CD4-positive, alpha-beta T cell (primary cell): ENCODE results near the gene FAHD2B. TPM values are rescaled to one million over a fixed set of nuclear protein-coding genes. Genes with fewer than 3 reads are reported as not detected.
"Not testable (repeated sequence)": the region's sequence is repeated elsewhere in the genome, so short reads cannot be mapped to it uniquely, and the experiment has no call there.

ENCODE experiments used
- ATAC-seq: fragments of 200-7000 bp; cut with Tn5 transposase; one replicate; pipeline ENCODE4 v1.10.0; 2022; ENCODE audit warnings: mild to moderate bottlenecking; ENCODE audit not compliant: poor library complexity
- CTCF ChIA-PET: fragments of 350-600 bp; sonication (Branson Sonifier 250); formaldehyde crosslinking; loops from one replicate; lab custom pipeline; 2021; ENCODE audit warnings: antibody characterized with exemption, inconsistent platforms; lab: Charles Lee
- POLR2A ChIA-PET: fragments of 350-600 bp; sonication (Branson Sonifier 250); formaldehyde crosslinking; loops from one replicate; lab custom pipeline; 2021; ENCODE audit warnings: antibody characterized with exemption, inconsistent platforms; lab: Charles Lee
- DNase-seq, 14 experiments: peaks; one replicate each; pipeline ENCODE4 v3.0.0-alpha.2; 2013 to 2020; ENCODE audit warnings: mixed read lengths in 2 of 14
- H3K27ac ChIP-seq, 2 donors: one replicate each; pipeline versions ENCODE4 v1.5.1 to v1.7.0; 2013; ENCODE audit warnings: low read length in 2 of 2, low read depth in 1 of 2, mild to moderate bottlenecking in 1 of 2
- H3K27me3 ChIP-seq, 2 experiments: 1 replicate in 1 of 2; 2 replicates in 1 of 2; pipeline versions ENCODE4 v1.6.1 to v1.7.0; 2013; ENCODE audit warnings: low read length in 2 of 2, control low read depth in 1 of 2, mild to moderate bottlenecking in 1 of 2, moderate library complexity in 1 of 2; ENCODE audit not compliant: insufficient read depth in 2 of 2, control insufficient read depth in 1 of 2
- H3K36me3 ChIP-seq: one replicate; pipeline ENCODE4 v1.6.1; 2013; ENCODE audit warnings: low read length, control low read depth; ENCODE audit not compliant: insufficient read depth
- H3K4me1 ChIP-seq: one replicate; pipeline ENCODE4 v1.6.1; 2013; ENCODE audit warnings: low read length, control low read depth; ENCODE audit not compliant: insufficient read depth
- H3K4me3 ChIP-seq: one replicate; pipeline ENCODE4 v1.5.1; 2013; ENCODE audit warnings: mild to moderate bottlenecking, low read length, moderate library complexity
- H3K9me3 ChIP-seq, 2 experiments: 1 replicate in 1 of 2; 2 replicates in 1 of 2; pipeline versions ENCODE4 v1.6.1 to v1.7.0; 2013; ENCODE audit warnings: low read length in 2 of 2, mild to moderate bottlenecking in 2 of 2, control low read depth in 1 of 2, moderate library complexity in 1 of 2; ENCODE audit not compliant: control insufficient read depth in 1 of 2, insufficient read depth in 1 of 2
- H3K27ac Mint-ChIP-seq: one replicate; pipeline ENCODE4 v1.8.0; 2020; ENCODE audit warnings: mixed read lengths
- H3K27me3 Mint-ChIP-seq: one replicate; pipeline ENCODE4 v1.8.0; 2021; ENCODE audit warnings: mixed read lengths
- H3K36me3 Mint-ChIP-seq: one replicate; pipeline ENCODE4 v1.8.0; 2021; ENCODE audit warnings: low read depth, mixed read lengths
- H3K4me1 Mint-ChIP-seq: one replicate; pipeline ENCODE4 v1.8.0; 2021; ENCODE audit warnings: low read depth, mixed read lengths
- H3K4me3 Mint-ChIP-seq: one replicate; pipeline ENCODE4 v1.8.0; 2020; ENCODE audit warnings: mild to moderate bottlenecking, mixed read lengths
- H3K9me3 Mint-ChIP-seq: one replicate; pipeline ENCODE4 v1.8.0; 2020; ENCODE audit warnings: mixed read lengths
- intact Hi-C, 2 experiments: fragments of 100-400 bp; cut with DNase I in 1 of 2; cut with micrococcal nuclease in 1 of 2; formaldehyde crosslinking; loops; one replicate each; pipeline versions ENCODE4 v1.15.1 to v1.9.0; 2023 to 2025; cut with DNase I, micrococcal nuclease
- polyA plus RNA-seq, 2 donors: library from polyadenylated mRNA; unstranded; fragments of 120-200 nt; gene quantifications; one replicate each; pipeline ENCODE4 v1.2.1, GENCODE V29; 2013
- total RNA-seq, 174 experiments: library from RNA in 2 of 174; stranded (reverse) in 2 of 174; gene quantifications; one replicate each; pipeline ENCODE4 v1.2.3 and lab custom pipeline; 2021 to 2026

FAHD2B gene
- total RNA-seq (10 to 100 TPM; 31.0 to 39.3 TPM), total RNA-seq (lab: John Stamatoyannopoulos, UW) (0.97 to 15.8 (median 8.6) reads per million in 172 experiments)
- polyA plus RNA-seq (2013, experiment 1 of 2), result 10.1 TPM
- polyA plus RNA-seq (2013, experiment 2 of 2), result 9.9 TPM

- H3K27ac ChIP-seq, H3K36me3 ChIP-seq, H3K9me3 Mint-ChIP-seq, H3K9me3 ChIP-seq, H3K27me3 Mint-ChIP-seq, POLR2A ChIA-PET, H3K27me3 ChIP-seq, H3K36me3 Mint-ChIP-seq, H3K4me1 Mint-ChIP-seq: not testable (repeated sequence)
- peak within 1 kb of the TSS; percentile 40 for H3K4me3 ChIP-seq
- Mint-ChIP-seq H3K4me3 (peak within 1 kb of the TSS; percentile 82), H3K27ac (peak within 1 kb of the TSS; percentile 62)
- peaks cover 17% of the 10 kb centered on the region for H3K4me1 ChIP-seq
- CTCF ChIA-PET, result interaction anchor here (1.6 kb wide), 1 partner anchor 18 kb away, joined by 7 read pairs; the partner anchor contains the start of gene ANKRD36
- ATAC-seq, result peak; percentile 97
- intact Hi-C loops, result loop anchor here in 1 of 2 experiments (5.0 kb wide), 1 partner anchor 128 kb away; no protein-coding TSS in a partner anchor
- DNase-seq, result peak; percentile 67 to 93 (median 82)
Measured at GRCh38 chr2:97094772-97095611, at the start of gene FAHD2B. Gene FAHD2B (minus strand): TSS chr2:97094882. CDS start chr2:97091706, 3,176 bp downstream.

- H3K4me1 ChIP-seq, H3K4me3 ChIP-seq, intact Hi-C loops, POLR2A ChIA-PET, ATAC-seq, H3K27ac Mint-ChIP-seq, H3K27me3 ChIP-seq, H3K4me1 Mint-ChIP-seq, H3K9me3 ChIP-seq, H3K9me3 Mint-ChIP-seq, CTCF ChIA-PET, H3K4me3 Mint-ChIP-seq, H3K27ac ChIP-seq, H3K27me3 Mint-ChIP-seq, DNase-seq: not testable (repeated sequence)
- peaks cover 19% of the 10 kb centered on the region for H3K36me3 ChIP-seq
- peaks cover 62% of the 10 kb centered on the region for H3K36me3 Mint-ChIP-seq
Measured at GRCh38 chr2:97144016-97144415, 49.3 kb upstream of the FAHD2B start.

- H3K4me3 Mint-ChIP-seq, H3K9me3 ChIP-seq, CTCF ChIA-PET, H3K27me3 ChIP-seq, H3K4me3 ChIP-seq, H3K4me1 Mint-ChIP-seq, H3K36me3 ChIP-seq, H3K27me3 Mint-ChIP-seq, H3K4me1 ChIP-seq, ATAC-seq, intact Hi-C loops, H3K27ac ChIP-seq, DNase-seq, H3K9me3 Mint-ChIP-seq, POLR2A ChIA-PET, H3K27ac Mint-ChIP-seq: not testable (repeated sequence)
- peaks cover 38% of the 10 kb centered on the region for H3K36me3 Mint-ChIP-seq
Measured at GRCh38 chr2:97129090-97129489, 34.4 kb upstream of the FAHD2B start.

- Mint-ChIP-seq H3K4me3 (peak overlapping the region; percentile 99), H3K27ac (peak overlapping the region; percentile 99)
- H3K36me3 ChIP-seq, H3K9me3 Mint-ChIP-seq, H3K9me3 ChIP-seq, H3K36me3 Mint-ChIP-seq, H3K27me3 ChIP-seq, H3K27me3 Mint-ChIP-seq, ATAC-seq, H3K4me1 Mint-ChIP-seq, H3K4me1 ChIP-seq: not testable (repeated sequence)
- CTCF ChIA-PET, result interaction anchor here (0.8 to 2.9 kb wide), 3 partner anchors 113 to 298 kb away, joined by 3 to 28 read pairs (median 7); partner anchors contain the start of genes ANKRD39 and CNNM3
- POLR2A ChIA-PET, result interaction anchor here (0.8 to 2.4 kb wide), 6 partner anchors 152 to 707 kb away, joined by 3 to 44 read pairs (median 6); partner anchors contain the start of genes ANKRD39 and CNNM3
- Histone ChIP-seq H3K4me3 (peak overlapping the region; percentile 63), H3K27ac (peak overlapping the region; percentile 65 to 69)
- DNase-seq, result peak in 3 of 14 experiments; percentile 5 to 24 (median 16)
- intact Hi-C loops, result loop anchor here (2.0 to 5.0 kb wide), 3 partner anchors 101 to 257 kb away; partner anchors contain the start of gene ANKRD39 (in 1 of the 2)
Measured at GRCh38 chr2:97113882-97114255, 19.2 kb upstream of the FAHD2B start.

- H3K36me3 ChIP-seq, H3K4me1 Mint-ChIP-seq, H3K36me3 Mint-ChIP-seq, H3K9me3 Mint-ChIP-seq, H3K4me1 ChIP-seq, H3K27me3 ChIP-seq, H3K9me3 ChIP-seq: not testable (repeated sequence)
- Mint-ChIP-seq H3K27ac (peak within 1 kb of the TSS; percentile 99), H3K27me3 (peaks cover 11% of the 10 kb centered on the region), H3K4me3 (peak within 1 kb of the TSS; percentile 99)
- intact Hi-C loops, result loop anchor here (2.0 to 5.0 kb wide), 3 partner anchors 100 to 256 kb away; partner anchors contain the start of gene ANKRD39 (in 1 of the 2)
- peak; percentile 88 for ATAC-seq
- CTCF ChIA-PET, result interaction anchor here (0.8 to 2.9 kb wide), 8 partner anchors 17 to 297 kb away, joined by 3 to 28 read pairs (median 6); partner anchors contain the start of genes ANKRD39 and CNNM3
- peak within 1 kb of the TSS; percentile 65 to 69 for H3K27ac ChIP-seq
- H3K4me3 ChIP-seq, result peak within 1 kb of the TSS; percentile 63
- peak; percentile 67 to 92 (median 82) for DNase-seq
- POLR2A ChIA-PET, result interaction anchor here (0.8 to 2.4 kb wide), 10 partner anchors 105 to 1121 kb away, joined by 3 to 44 read pairs (median 4); partner anchors contain the start of genes ANKRD39 and CNNM3
Measured at GRCh38 chr2:97113050-97113881, 18.6 kb upstream of the FAHD2B start, which contains the start of gene ANKRD36. Gene ANKRD36 (plus strand): TSS chr2:97113153. CDS start chr2:97113740, 587 bp downstream.
